SK-N-SH (cell line): Measurements from ENCODE around the gene TCTN2. TPM values are rescaled to one million over a fixed set of nuclear protein-coding genes. Genes with fewer than 3 reads are reported as not detected.

ENCODE experiments used
- CTCF ChIA-PET: fragments of 300-600, 350-600 bp; formaldehyde crosslinking; extraction: SDS; loops from one replicate; lab custom pipeline; 2021; lab: Yijun Ruan, JAX
- POLR2A ChIA-PET: fragments of 350-600 bp; sonication (Branson Sonifier 250); formaldehyde crosslinking; extraction: SDS; loops from one replicate; lab custom pipeline; 2020; ENCODE audit warnings: antibody characterized with exemption, inconsistent platforms; lab: Yijun Ruan, JAX
- DNase-seq: peaks from one replicate; pipeline ENCODE4 v3.0.0; 2012
- H2AFZ ChIP-seq: fragments of 200-600 bp; sonication (generic); 2 replicates; pipeline ENCODE4 v1.8.1; 2016; ENCODE audit warnings: antibody characterized with exemption, mild to moderate bottlenecking, low read depth
- H3F3A ChIP-seq: fragments of 200-600 bp; sonication (generic); replicated peaks from 2 replicates; pipeline ENCODE3; 2016; ENCODE audit warnings: antibody characterized with exemption, mild to moderate bottlenecking; ENCODE audit not compliant: insufficient read depth
- H3K27ac ChIP-seq, 2 experiments: fragments of 200-500 bp in 1 of 2; fragments of 200-600 bp in 1 of 2; sonication (Bioruptor generic) in 1 of 2; sonication (generic), shearing (Covaris generic) in 1 of 2; 2 replicates each; pipeline versions ENCODE4 v1.5.1 to v1.6.1; 2014 to 2016; ENCODE audit warnings: low read depth in 2 of 2, inconsistent platforms in 1 of 2, low read length in 1 of 2, mild to moderate bottlenecking in 1 of 2, mixed read lengths in 1 of 2
- H3K27me3 ChIP-seq: fragments of 200-600 bp; sonication (generic), shearing (Covaris generic); 2 replicates; pipeline ENCODE4 v1.6.1; 2016; ENCODE audit warnings: mixed run types; ENCODE audit not compliant: insufficient read depth
- H3K36me3 ChIP-seq, 2 experiments: fragments of 200-500 bp in 1 of 2; fragments of 200-600 bp in 1 of 2; sonication (Bioruptor generic) in 1 of 2; sonication (generic) in 1 of 2; replicated peaks in 1 of 2; 2 replicates each; pipeline versions ENCODE3 to v1.5.1; 2014 to 2016; ENCODE audit warnings: low read length in 1 of 2, mild to moderate bottlenecking in 1 of 2; ENCODE audit not compliant: insufficient read depth in 2 of 2, control insufficient read depth in 1 of 2
- H3K4me1 ChIP-seq, 2 experiments: fragments of 200-500 bp in 1 of 2; fragments of 200-600 bp in 1 of 2; sonication (Bioruptor generic) in 1 of 2; sonication (generic), shearing (Covaris generic) in 1 of 2; 2 replicates each; pipeline versions ENCODE4 v1.5.1 to v1.6.1; 2014 to 2016; ENCODE audit warnings: low read depth in 1 of 2, low read length in 1 of 2, mixed run types in 1 of 2; ENCODE audit not compliant: insufficient read depth in 2 of 2, control insufficient read depth in 1 of 2
- H3K4me2 ChIP-seq: fragments of 200-600 bp; sonication (generic), shearing (Covaris generic); 2 replicates; pipeline ENCODE4 v1.6.1; 2017; ENCODE audit warnings: mixed run types
- H3K4me3 ChIP-seq, 2 experiments: fragments of 200-500 bp in 1 of 2; fragments of 200-600 bp in 1 of 2; sonication (Bioruptor generic) in 1 of 2; sonication (generic), shearing (Covaris generic) in 1 of 2; 2 replicates each; pipeline versions ENCODE4 v1.5.1 to v1.8.1; 2014 to 2016; ENCODE audit warnings: low read depth in 2 of 2, inconsistent platforms in 1 of 2, low read length in 1 of 2, mild to moderate bottlenecking in 1 of 2, mixed read lengths in 1 of 2, moderate library complexity in 1 of 2
- H3K79me2 ChIP-seq: fragments of 200-600 bp; sonication (generic); 2 replicates; pipeline ENCODE4 v1.8.1; 2017; ENCODE audit warnings: mild to moderate bottlenecking; ENCODE audit not compliant: insufficient read depth
- H3K9ac ChIP-seq: fragments of 200-600 bp; sonication (generic); 2 replicates; pipeline ENCODE4 v1.6.1; 2017; ENCODE audit warnings: mixed run types
- H3K9me2 ChIP-seq: fragments of 200-600 bp; sonication (generic); 2 replicates; pipeline ENCODE4 v1.6.1; 2017; ENCODE audit warnings: mixed run types
- H3K9me3 ChIP-seq: fragments of 200-600 bp; sonication (generic); 2 replicates; pipeline ENCODE4 v1.6.1; 2017; ENCODE audit warnings: mixed run types, mild to moderate bottlenecking, moderate library complexity
- H4K20me1 ChIP-seq: fragments of 200-600 bp; sonication (generic); 2 replicates; pipeline ENCODE4 v1.6.1; 2017; ENCODE audit warnings: mild to moderate bottlenecking, mixed run types; ENCODE audit not compliant: insufficient read depth
- EP300 ChIP-seq, 2 experiments: IDR thresholded peaks; 2 replicates each; pipeline versions ENCODE4 v1.4.0 to v1.6.1; 2012; ENCODE audit warnings: borderline replicate concordance in 1 of 2, low read depth in 1 of 2, low read length in 1 of 2
- EZH2phosphoT487 ChIP-seq: fragments of 200-600 bp; sonication (generic); IDR thresholded peaks from 2 replicates; pipeline ENCODE4 v1.6.1; 2017; ENCODE audit warnings: low read depth, mixed run types, mild to moderate bottlenecking, antibody characterized with exemption, moderate library complexity, borderline replicate concordance
- FOSL2 ChIP-seq: IDR thresholded peaks from 2 replicates; pipeline ENCODE4 v1.4.0; 2012; ENCODE audit warnings: low read depth, mild to moderate bottlenecking, moderate library complexity, borderline replicate concordance
- FOXM1 ChIP-seq: IDR thresholded peaks from 2 replicates; pipeline ENCODE4 v1.4.0; 2012; ENCODE audit warnings: low read depth, mild to moderate bottlenecking
- GABPA ChIP-seq: IDR thresholded peaks from 2 replicates; pipeline ENCODE4 v1.4.0; 2012; ENCODE audit warnings: low read depth, mild to moderate bottlenecking
- GATA2 ChIP-seq: sonication (generic); formaldehyde crosslinking; IDR thresholded peaks from 2 replicates; pipeline ENCODE4 v1.5.0; 2020; ENCODE audit warnings: mild to moderate bottlenecking, missing genetic modification reagents
- IRF3 ChIP-seq: fragments of 150-350 bp; IDR thresholded peaks from 2 replicates; pipeline ENCODE4 v1.6.1; 2016; ENCODE audit warnings: mild to moderate bottlenecking, low read depth, low read length
- JUND ChIP-seq: IDR thresholded peaks from 2 replicates; pipeline ENCODE4 v1.4.0; 2012
- MAX ChIP-seq: IDR thresholded peaks from 2 replicates; pipeline ENCODE4 v1.4.0; 2012; ENCODE audit warnings: low read depth
- MXI1 ChIP-seq: IDR thresholded peaks from 2 replicates; pipeline ENCODE4 v1.6.1; 2012; ENCODE audit warnings: mild to moderate bottlenecking, low read depth, low read length, improper control_type of control experiment
- NRF1 ChIP-seq: IDR thresholded peaks from 2 replicates; pipeline ENCODE4 v1.6.1; 2012; ENCODE audit warnings: low read depth, mild to moderate bottlenecking, low read length
- PBX3 ChIP-seq: IDR thresholded peaks from 2 replicates; pipeline ENCODE4; 2012
- RAD21 ChIP-seq: IDR thresholded peaks from 2 replicates; pipeline ENCODE4 v1.6.1; 2012; ENCODE audit warnings: mild to moderate bottlenecking, low read length
- RFX5 ChIP-seq: IDR thresholded peaks from 2 replicates; pipeline ENCODE4 v1.6.1; 2012; ENCODE audit warnings: mild to moderate bottlenecking, improper control_type of control experiment, low read length
- RXRA ChIP-seq: IDR thresholded peaks from 2 replicates; pipeline ENCODE4 v1.4.0; 2012; ENCODE audit warnings: low read depth, mild to moderate bottlenecking, borderline replicate concordance
- SMC3 ChIP-seq: IDR thresholded peaks from 2 replicates; pipeline ENCODE4 v1.6.1; 2012; ENCODE audit warnings: low read depth, low read length, improper control_type of control experiment
- TAF1 ChIP-seq: IDR thresholded peaks from 2 replicates; pipeline ENCODE4 v1.6.1; 2012; ENCODE audit warnings: low read depth, mild to moderate bottlenecking, low read length, moderate library complexity, borderline replicate concordance
- TCF12 ChIP-seq: IDR thresholded peaks from 2 replicates; pipeline ENCODE4 v1.4.0; 2012
- YY1 ChIP-seq: IDR thresholded peaks from 2 replicates; pipeline ENCODE4 v1.4.0; 2012; ENCODE audit warnings: low read depth, mild to moderate bottlenecking
- WGBS: methylation state at CpG from one replicate; pipeline ENCODE4 v1.1.6; 2017; ENCODE audit warnings: low lambda C conversion rate; 5-methylcytosine and 5-hydroxymethylcytosine counted together
- polyA plus RNA-seq, 3 experiments: library from polyadenylated mRNA; depleted of rRNA; stranded (reverse); fragments of >200 nt; gene quantifications; 2 replicates each; pipeline ENCODE4 v1.2.3, GENCODE V29; 2012
- TF ChIP-seq, protein P1 (sequence below): fragments of 200-600 bp; sonication (generic); IDR thresholded peaks from 2 replicates; pipeline ENCODE4 v1.6.1; 2017; ENCODE audit warnings: antibody characterized with exemption, mild to moderate bottlenecking, moderate library complexity

Gene TCTN2
- polyA plus RNA-seq, 1 of the 3 experiments (the other 2 are of a cell fraction), result 9.1 TPM

- DNase-seq, result peak; percentile 25
- ChIA-PET CTCF (no interaction called here), POLR2A (no interaction called here)
- no peaks in the 10 kb centered on the region for H4K20me1 ChIP-seq
- peaks cover 3% of the 10 kb centered on the region for H3F3A ChIP-seq
- peaks cover 4 to 28% of the 10 kb centered on the region in 2 experiments for H3K36me3 ChIP-seq
- no peak overlapping the region for H3K4me3 ChIP-seq
- no peak overlapping the region for H3K4me2 ChIP-seq
- H3K4me1 ChIP-seq, result no peaks in the 10 kb centered on the region
- H3K9me2 ChIP-seq, result no peaks in the 10 kb centered on the region
- no peaks in the 10 kb centered on the region for H3K9me3 ChIP-seq
- no peaks in the 10 kb centered on the region for H3K79me2 ChIP-seq
- H3K27me3 ChIP-seq, result no peaks in the 10 kb centered on the region
- H3K27ac ChIP-seq, result no peak overlapping the region
- H3K9ac ChIP-seq, result no peak overlapping the region
- TF ChIP-seq MAX (no peak), SMC3 (no peak), FOSL2 (no peak), JUND (no peak), RAD21 (no peak), TCF12 (no peak), RXRA (no peak), YY1 (no peak), RFX5 (no peak), EZH2phosphoT487 (no peak), PBX3 (no peak), NRF1 (no peak), MXI1 (no peak), GATA2 (CRISPR knock-in tag) (no peak), FOXM1 (no peak), GABPA (no peak), EP300 (IDR thresholded peaks at IDR 0.05; ENCODE audit: borderline replicate concordance in 1 of 2, low read depth in 1 of 2, low read length in 1 of 2) (no peak)
- TF ChIP-seq, protein P1, sequence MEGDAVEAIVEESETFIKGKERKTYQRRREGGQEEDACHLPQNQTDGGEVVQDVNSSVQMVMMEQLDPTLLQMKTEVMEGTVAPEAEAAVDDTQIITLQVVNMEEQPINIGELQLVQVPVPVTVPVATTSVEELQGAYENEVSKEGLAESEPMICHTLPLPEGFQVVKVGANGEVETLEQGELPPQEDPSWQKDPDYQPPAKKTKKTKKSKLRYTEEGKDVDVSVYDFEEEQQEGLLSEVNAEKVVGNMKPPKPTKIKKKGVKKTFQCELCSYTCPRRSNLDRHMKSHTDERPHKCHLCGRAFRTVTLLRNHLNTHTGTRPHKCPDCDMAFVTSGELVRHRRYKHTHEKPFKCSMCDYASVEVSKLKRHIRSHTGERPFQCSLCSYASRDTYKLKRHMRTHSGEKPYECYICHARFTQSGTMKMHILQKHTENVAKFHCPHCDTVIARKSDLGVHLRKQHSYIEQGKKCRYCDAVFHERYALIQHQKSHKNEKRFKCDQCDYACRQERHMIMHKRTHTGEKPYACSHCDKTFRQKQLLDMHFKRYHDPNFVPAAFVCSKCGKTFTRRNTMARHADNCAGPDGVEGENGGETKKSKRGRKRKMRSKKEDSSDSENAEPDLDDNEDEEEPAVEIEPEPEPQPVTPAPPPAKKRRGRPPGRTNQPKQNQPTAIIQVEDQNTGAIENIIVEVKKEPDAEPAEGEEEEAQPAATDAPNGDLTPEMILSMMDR, result no peak
- H2AFZ ChIP-seq, result no peak overlapping the region
- whole genome bisulfite sequencing, result 75% methylated on average over 3 of the region's 3 CpGs
Observed at GRCh38 chr12:123705935-123706334, 35.0 kb downstream of the TCTN2 start.

DNA sequence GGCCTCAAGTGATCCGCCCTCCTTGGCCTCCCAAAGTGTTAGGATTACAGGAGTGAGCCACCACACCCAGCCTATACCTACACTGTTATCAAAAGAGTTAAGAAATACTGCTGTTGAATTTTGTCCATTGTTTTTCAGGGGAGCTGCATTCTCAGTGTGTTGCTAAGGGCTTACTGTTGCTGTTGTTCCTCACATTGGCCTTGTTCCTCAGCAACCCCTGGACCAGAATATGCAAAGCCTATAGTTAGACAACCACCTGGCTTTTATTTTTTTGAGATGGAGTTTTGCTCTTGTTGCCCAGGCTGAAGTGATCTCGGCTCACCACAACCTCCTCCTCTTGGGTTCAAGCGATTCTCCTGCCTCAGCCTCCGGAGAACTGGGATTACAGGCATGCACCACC lies 36.6 kb downstream of the TCTN2 start:
- no peaks in the 10 kb centered on the region for H3K9me3 ChIP-seq
- H3K27ac ChIP-seq, result no peak overlapping the region
- ChIA-PET CTCF (no interaction called here), POLR2A (no interaction called here)
- H3K9me2 ChIP-seq, result no peaks in the 10 kb centered on the region
- DNase-seq, result no peak
- peaks cover 2% of the 10 kb centered on the region; the same call in 1 of the 2 replicates for H3K79me2 ChIP-seq
- no peaks in the 10 kb centered on the region for H3K4me1 ChIP-seq
- no peak overlapping the region for H2AFZ ChIP-seq
- no peaks in the 10 kb centered on the region for H3K27me3 ChIP-seq
- H3K4me3 ChIP-seq, result no peak overlapping the region
- H3K9ac ChIP-seq, result no peak overlapping the region
- H3K4me2 ChIP-seq, result no peak overlapping the region
- peaks cover 4 to 24% of the 10 kb centered on the region in 2 experiments for H3K36me3 ChIP-seq
- 98% methylated on average over 4 of the region's 4 CpGs for WGBS
- H3F3A ChIP-seq, result peaks cover 3% of the 10 kb centered on the region
- no peaks in the 10 kb centered on the region for H4K20me1 ChIP-seq
- TF ChIP-seq TAF1 (no peak), IRF3 (no peak), NRF1 (no peak), EP300 (IDR thresholded peaks at IDR 0.05; ENCODE audit: borderline replicate concordance in 1 of 2, low read depth in 1 of 2, low read length in 1 of 2) (no peak), MAX (no peak), PBX3 (no peak), RAD21 (no peak)
